ENCODE data around the gene HSDL2. TPM values are rescaled to one million over a fixed set of nuclear protein-coding genes. Genes with fewer than 3 reads are reported as not detected.
"Not testable (repeated sequence)": the region's sequence is repeated elsewhere in the genome, so short reads cannot be mapped to it uniquely, and the experiment has no call there.

The HSDL2 gene
- total and polyA plus RNA-seq, 2 of the 4 experiments (the other 2 are of a cell fraction) = 17.7 to 65.8 TPM

DNA sequence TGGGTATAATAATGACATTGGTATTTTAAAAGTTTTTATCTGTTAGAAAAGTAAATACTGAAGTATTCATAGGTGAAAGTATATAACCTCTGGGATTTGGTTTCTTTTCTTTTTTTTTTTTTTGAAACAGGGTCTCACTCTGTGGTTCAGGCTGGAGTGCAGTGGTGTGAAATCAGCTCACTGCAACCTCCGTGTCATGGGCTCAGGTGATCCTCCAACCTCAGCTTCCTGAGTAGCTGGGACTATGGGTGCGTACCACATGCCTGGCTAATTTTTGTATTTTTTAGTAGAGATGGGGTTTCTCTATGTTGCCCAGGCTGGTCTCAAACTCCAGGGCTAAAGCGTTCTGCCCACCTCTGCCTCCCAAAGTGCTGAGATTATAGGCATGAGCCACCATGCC, 7.2 kb downstream of the HSDL2 start:
- POLR2A ChIA-PET (ENCODE audit: unreplicated experiment) = no interaction called here
- H3K36me3 ChIP-seq (ENCODE audit: control insufficient read depth, insufficient read depth, low read length) = 0 out of 2 replicates have a peak, but pooled peaks cover 2% of the 10 kb centered on the region
- H3K27ac ChIP-seq (ENCODE audit: insufficient read depth, low read length) = no peak overlapping the region
- H4K5ac ChIP-seq (ENCODE audit: low read depth, low read length) = no peak overlapping the region
- no peak overlapping the region for H3K14ac ChIP-seq (replicated peaks; ENCODE audit: low read depth, low read length)
- H3K9me3 ChIP-seq (ENCODE audit: control insufficient read depth, insufficient read depth, low read length) = no peaks in the 10 kb centered on the region
- H3K79me1 ChIP-seq (ENCODE audit: low read depth in 1 of 2, low read length in 2 of 2) = peaks cover 8 to 50% of the 10 kb centered on the region in 2 experiments
- H2AK9ac ChIP-seq (replicated peaks; ENCODE audit: low read depth, low read length, poor library complexity) = no peak overlapping the region
- peaks cover 2% of the 10 kb centered on the region; the same call in 1 of the 2 replicates for H3K4me1 ChIP-seq (ENCODE audit: control insufficient read depth, insufficient read depth, low read length)
- no peak overlapping the region for H3K9ac ChIP-seq (ENCODE audit: low read depth, low read length)
- H2BK20ac ChIP-seq (ENCODE audit: low read depth, low read length) = no peak overlapping the region
- H3K18ac ChIP-seq (ENCODE audit: low read depth, low read length) = no peak overlapping the region
- H3K4me2 ChIP-seq (ENCODE audit: low read depth, low read length) = no peak overlapping the region
- H2BK120ac ChIP-seq (ENCODE audit: low read depth, low read length) = no peak overlapping the region
- no peak overlapping the region for H3K4ac ChIP-seq (ENCODE audit: low read depth, low read length)
- H4K91ac ChIP-seq (ENCODE audit: insufficient read depth, low read depth, low read length) = no peak overlapping the region
- in situ Hi-C loops (cut with MboI; ENCODE audit: low sequenced_read_pairs) (no loop called here), intact Hi-C loops (cut with micrococcal nuclease) (no loop called here), dilution Hi-C loops (cut with HindIII; ENCODE audit: low sequenced_read_pairs, unreplicated experiment) (no loop called here)
- no peak for DNase-seq
- no CpG with 5 or more reads among the region's 3 CpGs for WGBS, 2 experiments (ENCODE audit: extremely low coverage in 2 of 2, insufficient read length in 1 of 2)
- H3K4me3 ChIP-seq (ENCODE audit: insufficient read depth, low read depth, low read length) = no peak overlapping the region
- no peak overlapping the region for H3K23ac ChIP-seq (ENCODE audit: low read depth, low read length)
- no peak overlapping the region for H3K56ac ChIP-seq (ENCODE audit: extremely low read depth, insufficient read depth, low read length)
- no peaks in the 10 kb centered on the region; the same call in 1 of the 2 replicates for H3K9me1 ChIP-seq (ENCODE audit: insufficient read depth, low read length)
- no TSS peak for BruUV-seq (replicated peaks)
- CTCF ChIA-PET = no interaction called here
- TF ChIP-seq RCOR1 (IDR thresholded peaks at IDR 0.05; ENCODE audit: insufficient replicate concordance, low read length) (no peak), POLR2A (IDR thresholded peaks at IDR 0.05; ENCODE audit: low read depth, low read length) (no peak), MAZ (IDR thresholded peaks at IDR 0.05; ENCODE audit: borderline replicate concordance, low read depth, low read length) (no peak), CEBPB (IDR thresholded peaks at IDR 0.05; ENCODE audit: low read depth, low read length) (no peak)
- H4K20me1 ChIP-seq (ENCODE audit: insufficient read depth, low read length) = no peaks in the 10 kb centered on the region
- H3K27me3 ChIP-seq (ENCODE audit: control insufficient read depth, insufficient read depth, low read length) = no peaks in the 10 kb centered on the region
- H4K8ac ChIP-seq (ENCODE audit: low read depth in 2 of 2, low read length in 2 of 2) = no peak overlapping the region
- H2BK5ac ChIP-seq (ENCODE audit: low read depth, low read length, poor library complexity, severe bottlenecking) = no peak overlapping the region
- H2AK5ac ChIP-seq (ENCODE audit: low read depth, low read length) = no peak overlapping the region
- H2AFZ ChIP-seq (replicated peaks; ENCODE audit: low read length, poor library complexity) = no peak overlapping the region
- no peak for ATAC-seq (ENCODE audit: low read depth)
- H2BK15ac ChIP-seq (ENCODE audit: low read depth, low read length) = no peak overlapping the region

DNA sequence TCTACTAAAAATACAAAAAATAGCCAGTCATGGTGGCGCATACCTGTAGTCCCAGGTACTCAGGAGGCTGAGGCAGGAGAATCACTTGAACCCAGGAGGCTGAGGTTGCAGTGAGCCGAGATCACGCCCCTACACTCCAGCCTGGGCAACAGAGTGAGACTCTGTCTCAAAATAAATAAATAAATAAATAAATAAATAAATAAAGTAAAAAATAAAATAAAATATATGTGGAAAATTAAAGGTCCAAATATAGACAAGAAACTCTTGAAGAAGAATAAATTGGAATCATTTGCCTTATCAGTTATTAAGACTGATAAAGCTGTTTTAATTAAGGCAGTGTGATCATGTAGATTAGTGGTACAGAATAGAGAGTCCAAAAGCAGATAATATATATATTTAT, 10.0 kb downstream of the HSDL2 start:
- H2BK15ac ChIP-seq (ENCODE audit: low read depth, low read length); H2AFZ ChIP-seq (replicated peaks; ENCODE audit: low read length, poor library complexity); H3K4ac ChIP-seq (ENCODE audit: low read depth, low read length); H3K9me1 ChIP-seq (ENCODE audit: insufficient read depth, low read length); H3K18ac ChIP-seq (ENCODE audit: low read depth, low read length); H3K4me3 ChIP-seq (ENCODE audit: insufficient read depth, low read depth, low read length); H4K91ac ChIP-seq (ENCODE audit: insufficient read depth, low read depth, low read length); H2BK20ac ChIP-seq (ENCODE audit: low read depth, low read length); H3K4me1 ChIP-seq (ENCODE audit: control insufficient read depth, insufficient read depth, low read length); H3K56ac ChIP-seq (ENCODE audit: extremely low read depth, insufficient read depth, low read length); H3K36me3 ChIP-seq (ENCODE audit: control insufficient read depth, insufficient read depth, low read length); POLR2A ChIA-PET (ENCODE audit: unreplicated experiment); H4K8ac ChIP-seq (ENCODE audit: low read depth in 2 of 2, low read length in 2 of 2); H2BK5ac ChIP-seq (ENCODE audit: low read depth, low read length, poor library complexity, severe bottlenecking); BruUV-seq (replicated peaks); in situ Hi-C loops (cut with MboI; ENCODE audit: low sequenced_read_pairs); H4K5ac ChIP-seq (ENCODE audit: low read depth, low read length); H3K9ac ChIP-seq (ENCODE audit: low read depth, low read length); ATAC-seq (ENCODE audit: low read depth); H3K4me2 ChIP-seq (ENCODE audit: low read depth, low read length); H3K14ac ChIP-seq (replicated peaks; ENCODE audit: low read depth, low read length); intact Hi-C loops (cut with micrococcal nuclease); dilution Hi-C loops (cut with HindIII; ENCODE audit: low sequenced_read_pairs, unreplicated experiment); H4K20me1 ChIP-seq (ENCODE audit: insufficient read depth, low read length); H3K23ac ChIP-seq (ENCODE audit: low read depth, low read length); H3K9me3 ChIP-seq (ENCODE audit: control insufficient read depth, insufficient read depth, low read length); H2AK9ac ChIP-seq (replicated peaks; ENCODE audit: low read depth, low read length, poor library complexity); H3K27ac ChIP-seq (ENCODE audit: insufficient read depth, low read length); H2BK120ac ChIP-seq (ENCODE audit: low read depth, low read length); DNase-seq; CTCF ChIA-PET; H3K27me3 ChIP-seq (ENCODE audit: control insufficient read depth, insufficient read depth, low read length); H2AK5ac ChIP-seq (ENCODE audit: low read depth, low read length): not testable (repeated sequence)
- peaks cover 6 to 28% of the 10 kb centered on the region in 2 experiments for H3K79me1 ChIP-seq (ENCODE audit: low read depth in 1 of 2, low read length in 2 of 2)
- WGBS, 2 experiments (ENCODE audit: extremely low coverage in 2 of 2, insufficient read length in 1 of 2) = no CpG with 5 or more reads among the region's 3 CpGs
